Spleen (tissue), 7 donors: Measurements from ENCODE around the gene CD53.

ENCODE experiments used
- CTCF ChIP-seq, 11 experiments: fragments of 200-600 bp in 7 of 11; fragments of 450-650 bp in 4 of 11; sonication (generic) in 4 of 11; IDR thresholded peaks in 8 of 11; conservative IDR thresholded peaks in 3 of 11; 1 replicate in 7 of 11; 2 replicates in 4 of 11; pipeline versions ENCODE4 v1.4.0 to v1.8.0; 2016 to 2021; ENCODE audit warnings: antibody characterized with exemption in 11 of 11, inconsistent platforms in 4 of 11, mild to moderate bottlenecking in 1 of 11
- POLR2A ChIP-seq, 3 donors: fragments of 450-650 bp; IDR thresholded peaks; one replicate each; pipeline ENCODE4 v1.5.1; 2017; ENCODE audit warnings: antibody characterized with exemption in 3 of 3, mild to moderate bottlenecking in 1 of 3
- POLR2AphosphoS5 ChIP-seq, 3 donors: sonication (generic); formaldehyde crosslinking; IDR thresholded peaks; one replicate each; pipeline ENCODE4 v1.5.1; 2017; ENCODE audit warnings: antibody characterized with exemption in 3 of 3
- donor health status: DM: no; HTN: no; CAD: no; lungs with moderate emphysema.
- donor health status: DM: no; HTN: no; CAD: no.
- donor health status: DM: no; HTN: no; CAD: no.

GRCh38 chr1:110853135-110853534 is 19.8 kb upstream of the CD53 start:
- TF ChIP-seq CTCF (IDR thresholded peaks at IDR 0.05 in 8 of 11, conservative IDR thresholded peaks at IDR 0.05 in 3 of 11): no peak
- no peak for TF ChIP-seq POLR2A (IDR thresholded peaks at IDR 0.05)
- no peak for TF ChIP-seq POLR2AphosphoS5 (IDR thresholded peaks at IDR 0.05)
